ENCODE data around the gene MOK. TPM values are rescaled to one million over a fixed set of nuclear protein-coding genes. Genes with fewer than 3 reads are reported as not detected.

The MOK gene
- total RNA-seq, 1 experiment from 2014 or later = 2.0 TPM

DNA sequence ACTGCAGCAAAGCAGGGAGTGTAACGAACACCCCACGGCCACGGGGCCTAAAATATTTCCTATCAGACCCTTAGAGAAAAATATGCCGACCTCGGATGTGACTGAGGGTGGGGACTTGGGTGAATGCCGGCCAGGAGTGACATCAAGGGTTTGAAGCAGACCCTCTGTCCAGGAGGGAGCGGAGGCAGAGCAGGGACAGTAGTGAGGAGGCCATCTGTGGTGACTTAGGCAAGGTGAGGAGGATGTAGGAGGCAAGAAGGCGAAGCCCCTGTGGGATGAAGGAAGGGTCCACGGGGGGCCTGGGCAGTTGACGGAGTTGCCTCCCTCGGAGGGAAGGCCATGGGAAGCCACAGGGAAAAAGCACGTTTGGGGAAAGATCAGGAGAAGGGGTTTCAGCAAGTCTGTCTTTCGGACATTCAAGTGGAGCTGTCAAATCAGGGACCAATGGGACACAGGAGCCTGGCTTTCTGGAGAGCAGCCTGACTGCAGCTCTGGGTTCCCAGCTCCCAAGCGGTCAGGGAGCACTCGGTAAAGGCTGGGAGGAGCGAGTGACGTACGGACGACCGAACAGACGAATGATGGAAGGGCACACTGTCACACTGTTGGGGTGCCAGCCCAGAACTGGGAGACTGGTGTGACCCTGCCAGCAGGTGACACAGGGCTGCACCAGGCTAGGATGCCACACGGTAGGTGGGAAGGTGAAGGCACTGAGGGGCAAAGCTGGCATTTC, 74.3 kb downstream of the MOK start:
- ChIA-PET POLR2A (no interaction called here), CTCF (interaction anchor here (1.0 to 3.7 kb wide), 2 partner anchors 60 to 83 kb away, joined by 3 to 18 read pairs; no protein-coding TSS in a partner anchor)
- Mint-ChIP-seq H3K4me1 (no peaks in the 10 kb centered on the region), H3K9me3 (no peaks in the 10 kb centered on the region), H3K36me3 (no peaks in the 10 kb centered on the region), H3K27ac (peak overlapping the region; percentile 14; the same call in 1 of the 2 replicates), H3K4me3 (no peak overlapping the region), H3K27me3 (ENCODE audit: low read depth) (no peaks in the 10 kb centered on the region)
- ATAC-seq (no peak), DNase-seq (ENCODE audit: low spot score) (no peak)
- TF ChIP-seq NFE2L1 (CRISPR knock-in tag; IDR thresholded peaks at IDR 0.05) (no peak), ZNF416 (CRISPR knock-in tag; IDR thresholded peaks at IDR 0.05) (no peak), SMAD4 (CRISPR knock-in tag; IDR thresholded peaks at IDR 0.05) (no peak), FOXK1 (CRISPR knock-in tag; IDR thresholded peaks at IDR 0.05) (no peak)
- TF ChIP-seq, protein P1, sequence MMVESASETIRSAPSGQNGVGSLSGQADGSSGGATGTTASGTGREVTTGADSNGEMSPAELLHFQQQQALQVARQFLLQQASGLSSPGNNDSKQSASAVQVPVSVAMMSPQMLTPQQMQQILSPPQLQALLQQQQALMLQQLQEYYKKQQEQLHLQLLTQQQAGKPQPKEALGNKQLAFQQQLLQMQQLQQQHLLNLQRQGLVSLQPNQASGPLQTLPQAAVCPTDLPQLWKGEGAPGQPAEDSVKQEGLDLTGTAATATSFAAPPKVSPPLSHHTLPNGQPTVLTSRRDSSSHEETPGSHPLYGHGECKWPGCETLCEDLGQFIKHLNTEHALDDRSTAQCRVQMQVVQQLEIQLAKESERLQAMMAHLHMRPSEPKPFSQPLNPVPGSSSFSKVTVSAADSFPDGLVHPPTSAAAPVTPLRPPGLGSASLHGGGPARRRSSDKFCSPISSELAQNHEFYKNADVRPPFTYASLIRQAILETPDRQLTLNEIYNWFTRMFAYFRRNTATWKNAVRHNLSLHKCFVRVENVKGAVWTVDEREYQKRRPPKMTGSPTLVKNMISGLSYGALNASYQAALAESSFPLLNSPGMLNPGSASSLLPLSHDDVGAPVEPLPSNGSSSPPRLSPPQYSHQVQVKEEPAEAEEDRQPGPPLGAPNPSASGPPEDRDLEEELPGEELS (CRISPR knock-in tag; IDR thresholded peaks at IDR 0.05) = no peak
- TF ChIP-seq, protein P2, sequence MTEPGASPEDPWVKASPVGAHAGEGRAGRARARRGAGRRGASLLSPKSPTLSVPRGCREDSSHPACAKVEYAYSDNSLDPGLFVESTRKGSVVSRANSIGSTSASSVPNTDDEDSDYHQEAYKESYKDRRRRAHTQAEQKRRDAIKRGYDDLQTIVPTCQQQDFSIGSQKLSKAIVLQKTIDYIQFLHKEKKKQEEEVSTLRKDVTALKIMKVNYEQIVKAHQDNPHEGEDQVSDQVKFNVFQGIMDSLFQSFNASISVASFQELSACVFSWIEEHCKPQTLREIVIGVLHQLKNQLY (CRISPR knock-in tag; IDR thresholded peaks at IDR 0.05) = no peak
- TF ChIP-seq, protein P3, sequence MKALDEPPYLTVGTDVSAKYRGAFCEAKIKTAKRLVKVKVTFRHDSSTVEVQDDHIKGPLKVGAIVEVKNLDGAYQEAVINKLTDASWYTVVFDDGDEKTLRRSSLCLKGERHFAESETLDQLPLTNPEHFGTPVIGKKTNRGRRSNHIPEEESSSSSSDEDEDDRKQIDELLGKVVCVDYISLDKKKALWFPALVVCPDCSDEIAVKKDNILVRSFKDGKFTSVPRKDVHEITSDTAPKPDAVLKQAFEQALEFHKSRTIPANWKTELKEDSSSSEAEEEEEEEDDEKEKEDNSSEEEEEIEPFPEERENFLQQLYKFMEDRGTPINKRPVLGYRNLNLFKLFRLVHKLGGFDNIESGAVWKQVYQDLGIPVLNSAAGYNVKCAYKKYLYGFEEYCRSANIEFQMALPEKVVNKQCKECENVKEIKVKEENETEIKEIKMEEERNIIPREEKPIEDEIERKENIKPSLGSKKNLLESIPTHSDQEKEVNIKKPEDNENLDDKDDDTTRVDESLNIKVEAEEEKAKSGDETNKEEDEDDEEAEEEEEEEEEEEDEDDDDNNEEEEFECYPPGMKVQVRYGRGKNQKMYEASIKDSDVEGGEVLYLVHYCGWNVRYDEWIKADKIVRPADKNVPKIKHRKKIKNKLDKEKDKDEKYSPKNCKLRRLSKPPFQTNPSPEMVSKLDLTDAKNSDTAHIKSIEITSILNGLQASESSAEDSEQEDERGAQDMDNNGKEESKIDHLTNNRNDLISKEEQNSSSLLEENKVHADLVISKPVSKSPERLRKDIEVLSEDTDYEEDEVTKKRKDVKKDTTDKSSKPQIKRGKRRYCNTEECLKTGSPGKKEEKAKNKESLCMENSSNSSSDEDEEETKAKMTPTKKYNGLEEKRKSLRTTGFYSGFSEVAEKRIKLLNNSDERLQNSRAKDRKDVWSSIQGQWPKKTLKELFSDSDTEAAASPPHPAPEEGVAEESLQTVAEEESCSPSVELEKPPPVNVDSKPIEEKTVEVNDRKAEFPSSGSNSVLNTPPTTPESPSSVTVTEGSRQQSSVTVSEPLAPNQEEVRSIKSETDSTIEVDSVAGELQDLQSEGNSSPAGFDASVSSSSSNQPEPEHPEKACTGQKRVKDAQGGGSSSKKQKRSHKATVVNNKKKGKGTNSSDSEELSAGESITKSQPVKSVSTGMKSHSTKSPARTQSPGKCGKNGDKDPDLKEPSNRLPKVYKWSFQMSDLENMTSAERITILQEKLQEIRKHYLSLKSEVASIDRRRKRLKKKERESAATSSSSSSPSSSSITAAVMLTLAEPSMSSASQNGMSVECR (CRISPR knock-in tag; IDR thresholded peaks at IDR 0.05; ENCODE audit: borderline replicate concordance) = no peak

DNA sequence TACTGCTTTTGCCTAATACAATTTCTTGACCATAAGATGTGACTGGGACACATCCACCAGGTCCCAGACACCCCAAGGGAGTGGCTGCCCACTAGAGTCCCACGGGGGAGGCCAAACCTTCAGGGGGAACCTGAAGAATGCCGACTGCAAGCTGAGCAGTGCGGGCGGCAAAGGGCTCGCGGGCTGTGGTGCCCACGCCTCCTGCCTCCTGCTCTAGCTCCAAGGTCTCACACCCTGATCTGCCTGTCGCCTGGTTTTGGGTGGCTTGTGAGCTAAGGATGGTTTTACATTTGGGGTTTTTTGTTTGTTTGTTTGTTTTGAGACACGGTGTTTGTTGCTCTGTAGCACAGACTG, 75.2 kb downstream of the MOK start:
- POLR2A ChIA-PET = no interaction called here
- Mint-ChIP-seq H3K27me3 (ENCODE audit: low read depth) (no peaks in the 10 kb centered on the region), H3K36me3 (peaks cover 3% of the 10 kb centered on the region; the same call in 1 of the 2 replicates), H3K9me3 (no peaks in the 10 kb centered on the region), H3K27ac (no peak overlapping the region), H3K4me3 (no peak overlapping the region), H3K4me1 (no peaks in the 10 kb centered on the region)
- TF ChIP-seq SMAD3 (CRISPR knock-in tag; IDR thresholded peaks at IDR 0.05; ENCODE audit: borderline replicate concordance) (no peak), NFATC4 (CRISPR knock-in tag; IDR thresholded peaks at IDR 0.05) (no peak), CREB1 (CRISPR knock-in tag; IDR thresholded peaks at IDR 0.05) (no peak), ZNF121 (CRISPR knock-in tag; IDR thresholded peaks at IDR 0.05) (no peak), SMAD4 (CRISPR knock-in tag; IDR thresholded peaks at IDR 0.05) (no peak), SP1 (CRISPR knock-in tag; conservative IDR thresholded peaks at IDR 0.05) (no peak)
- TF ChIP-seq, protein P4, sequence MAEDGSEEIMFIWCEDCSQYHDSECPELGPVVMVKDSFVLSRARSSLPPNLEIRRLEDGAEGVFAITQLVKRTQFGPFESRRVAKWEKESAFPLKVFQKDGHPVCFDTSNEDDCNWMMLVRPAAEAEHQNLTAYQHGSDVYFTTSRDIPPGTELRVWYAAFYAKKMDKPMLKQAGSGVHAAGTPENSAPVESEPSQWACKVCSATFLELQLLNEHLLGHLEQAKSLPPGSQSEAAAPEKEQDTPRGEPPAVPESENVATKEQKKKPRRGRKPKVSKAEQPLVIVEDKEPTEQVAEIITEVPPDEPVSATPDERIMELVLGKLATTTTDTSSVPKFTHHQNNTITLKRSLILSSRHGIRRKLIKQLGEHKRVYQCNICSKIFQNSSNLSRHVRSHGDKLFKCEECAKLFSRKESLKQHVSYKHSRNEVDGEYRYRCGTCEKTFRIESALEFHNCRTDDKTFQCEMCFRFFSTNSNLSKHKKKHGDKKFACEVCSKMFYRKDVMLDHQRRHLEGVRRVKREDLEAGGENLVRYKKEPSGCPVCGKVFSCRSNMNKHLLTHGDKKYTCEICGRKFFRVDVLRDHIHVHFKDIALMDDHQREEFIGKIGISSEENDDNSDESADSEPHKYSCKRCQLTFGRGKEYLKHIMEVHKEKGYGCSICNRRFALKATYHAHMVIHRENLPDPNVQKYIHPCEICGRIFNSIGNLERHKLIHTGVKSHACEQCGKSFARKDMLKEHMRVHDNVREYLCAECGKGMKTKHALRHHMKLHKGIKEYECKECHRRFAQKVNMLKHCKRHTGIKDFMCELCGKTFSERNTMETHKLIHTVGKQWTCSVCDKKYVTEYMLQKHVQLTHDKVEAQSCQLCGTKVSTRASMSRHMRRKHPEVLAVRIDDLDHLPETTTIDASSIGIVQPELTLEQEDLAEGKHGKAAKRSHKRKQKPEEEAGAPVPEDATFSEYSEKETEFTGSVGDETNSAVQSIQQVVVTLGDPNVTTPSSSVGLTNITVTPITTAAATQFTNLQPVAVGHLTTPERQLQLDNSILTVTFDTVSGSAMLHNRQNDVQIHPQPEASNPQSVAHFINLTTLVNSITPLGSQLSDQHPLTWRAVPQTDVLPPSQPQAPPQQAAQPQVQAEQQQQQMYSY (CRISPR knock-in tag; IDR thresholded peaks at IDR 0.05) = no peak
- DNase-seq (ENCODE audit: low spot score) = no peak
- ATAC-seq = no peak
- CTCF ChIA-PET = interaction anchor here (2.0 kb wide), 1 partner anchor 84 kb away, joined by 5 read pairs; no protein-coding TSS in a partner anchor

All from WTC11 (cell line).